GM21717 (cell line): ENCODE results near the gene JARID2.
A peak's percentile ranks its signal among the peaks of the same experiment; 100 is the strongest.

Experiments
- ATAC-seq: cut with Tn5 transposase; IDR thresholded peaks from one replicate; pipeline ENCODE4 v1.9.1; 2021; ENCODE audit warnings: mild to moderate bottlenecking, moderate library complexity; ENCODE audit not compliant: unreplicated experiment

JARID2 gene

DNA sequence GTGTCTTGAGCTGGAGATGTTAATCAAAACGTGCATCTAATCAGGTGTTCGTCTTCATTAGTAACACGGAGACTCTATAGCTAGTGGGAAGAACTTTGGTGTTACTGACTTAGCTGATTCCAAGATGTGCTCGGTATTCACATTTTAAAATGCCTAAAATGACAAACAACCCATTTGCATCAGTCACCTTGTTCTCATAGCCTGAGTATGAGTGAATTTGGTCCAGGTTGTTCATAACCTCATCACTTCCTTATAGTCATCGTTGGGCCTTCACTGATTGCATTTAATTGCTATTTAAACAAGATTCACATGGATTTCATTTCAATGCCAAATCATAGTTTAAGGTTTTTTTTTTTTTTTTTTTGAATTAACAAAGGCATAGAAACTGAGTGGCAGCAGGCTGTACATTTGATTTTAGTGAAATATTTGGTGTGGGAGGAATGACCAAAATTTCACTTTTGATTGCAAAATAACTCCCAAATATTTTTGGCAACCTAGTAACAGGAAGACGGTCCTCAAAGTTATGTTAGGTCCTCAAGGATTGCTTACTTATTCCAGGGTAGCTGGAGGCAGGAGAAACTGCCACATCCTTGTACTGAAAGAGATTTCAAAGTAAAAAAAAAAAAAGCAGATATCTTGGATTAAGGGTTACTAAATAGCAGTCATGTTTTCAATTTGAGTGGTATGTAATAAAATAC, 104.7 kb downstream of the JARID2 start:
- ATAC-seq: no peak

DNA sequence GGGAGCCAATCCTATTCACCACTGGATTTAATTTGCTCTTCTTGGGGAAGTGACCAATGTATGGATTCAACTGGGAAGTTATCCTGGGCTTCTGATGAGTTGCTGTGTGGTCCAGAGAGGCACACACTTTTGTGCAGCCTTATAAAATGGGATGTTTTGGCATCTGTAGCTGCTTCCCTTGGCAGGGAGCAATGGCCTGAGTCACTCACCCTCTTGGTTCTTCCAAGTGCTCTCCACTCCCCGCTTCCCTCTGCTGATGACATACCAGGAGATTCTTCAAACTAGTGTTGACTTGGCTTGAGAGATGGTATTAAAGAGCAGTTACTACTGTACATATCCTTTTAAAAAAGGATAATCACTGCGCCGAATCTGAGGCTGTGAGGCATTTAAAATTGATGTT, 105.8 kb downstream of the JARID2 start:
- no peak for ATAC-seq

DNA sequence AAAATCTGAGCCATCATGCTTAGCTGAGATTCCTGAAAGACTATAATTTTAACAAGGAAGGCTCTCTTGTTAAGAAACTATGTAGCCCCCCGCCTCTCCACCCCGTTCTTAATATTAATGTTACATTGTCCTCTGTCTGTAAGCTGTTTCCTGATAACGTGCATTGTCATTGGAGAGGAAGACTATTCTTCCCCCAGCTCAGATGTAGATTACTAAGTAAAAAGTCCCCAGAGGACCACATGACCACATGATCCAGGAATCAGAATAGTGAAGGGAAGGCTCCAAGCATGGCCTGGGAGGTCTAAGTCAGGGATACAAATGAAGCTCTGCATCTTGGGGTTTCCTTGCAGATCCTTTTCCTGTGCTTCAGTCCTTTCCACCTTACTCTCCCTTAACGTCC, 106.4 kb downstream of the JARID2 start:
- ATAC-seq: no peak

DNA sequence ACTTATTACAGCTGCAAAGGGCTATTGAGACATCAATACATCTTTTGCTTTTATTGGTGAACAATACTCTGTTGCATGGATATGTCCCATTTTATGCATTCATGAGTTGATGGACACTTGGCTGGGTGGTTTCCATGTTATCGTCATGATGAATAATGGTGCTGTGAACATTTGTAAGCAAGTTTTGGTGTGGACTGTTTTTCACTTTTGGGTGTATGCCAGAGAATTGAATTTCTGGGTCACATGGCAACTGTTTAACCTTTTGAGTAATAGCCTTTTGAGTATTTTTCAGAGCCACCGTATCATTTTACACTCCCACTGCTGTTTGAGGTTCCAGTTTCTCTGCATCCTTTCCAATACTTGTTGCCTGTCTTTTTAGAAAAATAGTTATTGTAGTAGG, 107.0 kb downstream of the JARID2 start:
- no peak for ATAC-seq

DNA sequence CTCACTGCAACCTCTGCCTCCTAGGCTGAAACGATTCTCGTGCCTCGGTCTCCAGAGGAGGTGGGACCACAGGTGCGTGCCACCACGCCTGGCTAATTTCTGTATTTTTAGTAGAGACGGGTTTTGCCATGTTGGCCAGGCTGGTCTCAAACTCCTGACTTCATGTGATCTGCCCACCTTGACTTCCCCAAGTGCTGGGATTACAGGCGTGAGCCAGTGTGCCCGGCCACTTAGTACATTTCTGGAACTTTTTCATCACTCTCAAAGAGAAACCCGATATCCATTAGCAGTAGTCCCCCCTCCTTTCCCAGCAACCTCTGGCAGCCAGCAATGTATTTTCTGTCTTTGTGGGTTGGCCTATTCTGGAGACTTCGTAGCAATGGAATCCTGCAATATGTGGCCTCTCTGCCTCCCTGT, 109.8 kb downstream of the JARID2 start:
- ATAC-seq: no peak

DNA sequence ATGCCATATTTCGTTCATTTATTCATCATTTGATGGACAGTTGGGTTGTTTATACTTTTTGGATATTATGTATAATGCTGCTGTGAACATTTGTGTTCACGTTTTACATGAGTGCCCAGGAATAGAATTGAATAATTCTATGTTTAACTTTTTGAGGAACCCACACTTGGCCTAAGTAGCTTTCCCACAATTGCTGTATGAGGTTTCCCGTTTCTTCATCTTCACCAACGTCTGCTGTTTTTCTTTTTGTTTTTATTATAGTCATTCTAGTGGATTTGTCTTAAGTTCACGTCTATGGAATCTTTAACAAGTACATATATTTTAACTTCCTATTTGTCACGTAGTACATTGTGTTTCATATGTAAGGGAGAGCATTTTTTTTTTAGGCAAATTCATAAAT, 110.3 kb downstream of the JARID2 start:
- no peak for ATAC-seq

DNA sequence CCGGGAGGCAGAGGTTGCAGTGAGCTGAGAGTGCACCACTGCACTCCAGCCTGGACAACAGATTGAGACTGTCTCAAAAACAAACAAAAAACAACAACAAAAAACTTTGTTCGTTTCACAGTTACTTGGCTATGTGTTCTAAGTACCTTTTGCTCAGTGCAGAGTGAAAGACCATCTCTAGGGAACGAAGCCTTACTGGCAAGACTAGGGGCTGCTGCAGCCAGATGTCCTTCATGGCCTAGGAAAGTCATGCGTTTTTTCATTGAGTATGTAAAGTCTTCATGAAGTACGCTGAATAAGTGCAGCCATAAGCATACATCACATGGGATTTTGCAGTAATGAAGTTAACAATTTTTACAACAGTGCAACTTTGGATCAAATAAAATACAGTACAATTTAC, 111.1 kb downstream of the JARID2 start:
- no peak for ATAC-seq

DNA sequence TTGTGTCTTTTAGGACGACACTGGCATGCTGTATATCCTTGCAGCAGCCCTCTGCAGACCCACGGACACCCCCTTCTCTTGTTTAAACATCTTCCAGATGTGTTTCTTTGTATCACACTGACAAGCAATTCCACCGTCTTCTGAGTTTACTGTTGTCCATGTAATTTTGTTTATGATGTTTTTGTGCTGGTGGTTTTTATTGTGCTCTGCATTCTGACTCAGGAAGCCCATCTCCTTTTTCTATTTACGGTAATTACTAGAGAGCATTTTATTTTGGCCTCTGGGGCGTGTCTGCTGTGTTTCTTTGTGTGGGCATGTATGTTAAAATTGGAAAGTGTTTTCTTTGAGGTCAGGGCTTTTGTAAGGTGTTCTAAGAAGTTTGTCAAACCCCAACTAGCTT, 111.9 kb downstream of the JARID2 start:
- no peak for ATAC-seq

DNA sequence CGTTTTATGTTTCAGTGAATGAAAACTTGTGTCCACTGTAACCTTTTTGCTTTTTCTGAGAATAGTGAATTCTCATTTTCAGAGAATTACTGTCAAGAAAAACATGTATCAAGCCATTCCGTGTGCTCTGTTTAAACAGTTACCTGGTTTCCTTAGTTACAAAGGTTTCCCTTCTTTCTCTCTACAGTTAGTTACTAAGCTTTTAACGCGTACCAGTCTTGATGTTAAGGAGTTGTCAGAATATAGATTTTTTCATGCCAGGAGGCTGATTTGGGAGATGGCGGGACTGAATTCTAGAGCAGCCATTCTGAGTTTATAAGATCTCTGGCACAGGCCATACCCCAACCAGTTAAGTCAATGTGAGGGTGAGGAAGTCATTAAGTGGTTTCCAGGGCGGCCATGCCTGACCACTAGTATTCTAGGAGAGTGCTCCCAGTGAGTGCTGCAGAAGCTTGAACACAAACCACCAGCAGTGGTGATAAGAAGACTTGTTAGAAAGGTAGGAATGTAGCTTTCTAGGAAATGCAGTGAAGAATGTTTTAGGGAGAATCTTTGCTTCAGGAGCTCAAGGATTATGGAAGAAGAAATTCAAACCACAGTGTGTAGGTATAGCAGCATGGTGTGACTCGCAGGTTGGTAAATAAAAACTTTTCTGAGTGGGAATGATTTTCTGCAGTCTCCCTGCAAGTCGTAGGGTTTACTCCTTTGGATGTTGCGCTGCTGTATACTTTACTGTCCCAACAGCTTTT, 112.9 kb downstream of the JARID2 start:
- no peak for ATAC-seq

DNA sequence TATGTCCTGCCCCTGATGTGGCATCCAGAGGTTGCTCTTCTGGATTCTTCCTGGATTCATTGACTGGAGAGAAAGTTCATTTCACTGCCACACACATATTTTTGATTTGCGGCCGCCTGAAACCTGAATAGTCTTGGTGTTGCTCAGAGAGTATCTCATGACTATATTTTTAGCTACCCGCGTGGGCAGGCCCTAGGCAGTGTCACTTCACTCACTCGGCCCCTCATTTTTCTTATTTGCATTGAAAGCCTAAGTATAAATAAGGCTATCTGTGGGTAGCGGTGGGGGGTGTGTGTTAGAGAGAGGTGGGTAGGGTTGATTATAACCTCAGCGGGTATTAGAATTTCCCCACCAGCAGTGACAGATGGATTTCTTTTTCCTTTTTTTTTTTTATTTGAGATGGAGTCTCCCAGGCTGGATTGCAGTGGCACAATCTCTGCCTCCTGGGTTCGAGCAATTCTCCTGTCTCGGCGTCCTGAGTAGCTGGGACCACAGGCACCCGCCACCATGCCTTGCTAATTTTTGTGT, 113.5 kb downstream of the JARID2 start:
- ATAC-seq: peak; percentile 66

DNA sequence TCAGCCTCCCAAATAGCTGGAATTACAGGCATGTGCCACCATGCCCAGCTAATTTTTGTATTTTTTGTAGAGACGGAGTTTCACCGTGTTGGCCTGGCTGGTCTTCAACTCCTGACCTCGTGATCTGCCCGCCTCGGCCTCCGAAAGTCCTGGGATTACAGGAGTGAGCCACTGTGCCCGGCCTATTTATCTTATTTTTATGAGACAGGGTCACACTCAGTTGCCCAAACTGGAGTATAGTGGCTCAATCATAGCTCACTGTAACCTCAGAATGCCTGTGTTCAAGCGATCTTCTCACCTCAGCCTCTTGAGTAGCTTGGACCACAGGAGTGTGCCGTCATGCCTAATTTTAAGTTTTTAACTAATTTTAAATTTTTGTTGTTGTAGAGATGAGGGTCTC, 114.4 kb downstream of the JARID2 start:
- no peak for ATAC-seq

DNA sequence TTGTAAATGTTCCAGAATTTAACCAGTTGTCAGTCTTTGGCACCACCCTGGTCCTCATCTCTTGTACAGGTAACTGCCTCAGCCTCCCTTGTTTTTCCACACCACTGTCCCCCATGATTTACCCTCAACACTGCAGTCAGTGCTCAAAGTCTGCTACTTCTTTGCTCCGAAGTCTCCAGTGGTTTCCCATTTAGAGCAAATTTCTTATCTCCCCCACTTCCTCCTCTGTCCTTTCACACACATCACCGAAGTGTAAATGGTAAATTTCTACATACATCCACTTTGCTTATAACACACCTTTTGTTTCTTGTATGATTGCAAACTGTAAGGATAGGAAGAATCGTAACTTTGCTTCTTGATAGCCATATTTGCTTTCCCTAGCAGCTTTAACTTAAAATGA, 115.3 kb downstream of the JARID2 start:
- no peak for ATAC-seq

DNA sequence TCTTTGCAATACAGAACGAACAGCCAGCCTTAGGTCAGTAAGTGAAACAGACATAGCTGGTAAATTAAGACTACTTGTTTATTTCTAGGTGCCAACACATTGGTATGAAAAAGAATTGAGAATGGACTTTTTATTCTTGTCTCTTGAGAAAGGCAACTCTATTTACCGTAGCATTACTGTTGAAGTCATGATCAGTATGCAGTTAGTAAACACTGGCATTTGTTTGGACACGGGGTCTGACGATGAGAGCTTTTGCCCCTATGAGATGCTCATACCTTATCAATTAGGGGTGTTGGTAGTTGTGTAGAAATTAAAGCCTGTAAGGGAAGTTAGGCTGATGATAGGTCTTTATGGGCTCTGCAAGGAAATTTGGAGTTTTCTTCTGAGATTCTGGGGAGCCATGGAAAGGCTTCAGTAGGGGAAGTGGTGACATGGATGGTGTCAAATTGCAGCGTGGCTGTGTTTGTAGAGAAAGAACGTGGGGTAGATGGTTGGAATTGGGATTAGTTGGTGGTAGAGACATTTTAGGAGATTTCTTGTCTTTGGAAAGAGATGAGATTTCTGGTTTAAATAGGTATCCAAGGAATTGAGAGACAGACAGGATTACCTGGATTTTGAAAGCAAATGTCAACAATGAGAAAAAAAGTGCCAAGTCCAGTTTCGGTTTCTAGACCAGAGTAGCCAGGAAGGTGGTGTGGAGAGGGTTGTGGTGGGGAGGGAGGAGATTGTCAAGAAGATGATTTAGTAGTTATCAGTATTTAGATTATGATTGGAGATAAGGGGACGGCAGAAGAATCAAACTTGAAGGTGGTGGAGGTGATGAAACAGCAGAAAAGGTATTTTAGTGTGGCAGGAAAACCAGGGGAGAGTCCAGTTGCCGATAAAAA, 116.6 kb downstream of the JARID2 start:
- no peak for ATAC-seq

DNA sequence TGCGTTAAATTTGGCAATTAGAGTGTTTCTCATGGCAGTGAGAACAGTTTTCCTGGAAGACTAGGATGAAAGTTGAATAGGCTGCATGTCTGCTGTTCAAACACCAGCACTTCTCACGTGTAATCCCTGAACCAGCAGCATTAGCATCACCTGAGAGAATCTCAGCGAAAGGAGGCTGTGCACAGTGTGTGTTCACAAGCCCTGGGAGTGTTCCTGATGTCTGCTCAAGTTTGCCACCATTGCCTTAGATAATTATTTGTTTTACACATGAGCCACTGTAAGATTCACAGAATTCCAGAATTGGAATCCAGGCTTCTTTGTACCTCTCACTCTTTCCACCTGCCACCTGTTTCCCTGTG, 117.3 kb downstream of the JARID2 start:
- no peak for ATAC-seq

DNA sequence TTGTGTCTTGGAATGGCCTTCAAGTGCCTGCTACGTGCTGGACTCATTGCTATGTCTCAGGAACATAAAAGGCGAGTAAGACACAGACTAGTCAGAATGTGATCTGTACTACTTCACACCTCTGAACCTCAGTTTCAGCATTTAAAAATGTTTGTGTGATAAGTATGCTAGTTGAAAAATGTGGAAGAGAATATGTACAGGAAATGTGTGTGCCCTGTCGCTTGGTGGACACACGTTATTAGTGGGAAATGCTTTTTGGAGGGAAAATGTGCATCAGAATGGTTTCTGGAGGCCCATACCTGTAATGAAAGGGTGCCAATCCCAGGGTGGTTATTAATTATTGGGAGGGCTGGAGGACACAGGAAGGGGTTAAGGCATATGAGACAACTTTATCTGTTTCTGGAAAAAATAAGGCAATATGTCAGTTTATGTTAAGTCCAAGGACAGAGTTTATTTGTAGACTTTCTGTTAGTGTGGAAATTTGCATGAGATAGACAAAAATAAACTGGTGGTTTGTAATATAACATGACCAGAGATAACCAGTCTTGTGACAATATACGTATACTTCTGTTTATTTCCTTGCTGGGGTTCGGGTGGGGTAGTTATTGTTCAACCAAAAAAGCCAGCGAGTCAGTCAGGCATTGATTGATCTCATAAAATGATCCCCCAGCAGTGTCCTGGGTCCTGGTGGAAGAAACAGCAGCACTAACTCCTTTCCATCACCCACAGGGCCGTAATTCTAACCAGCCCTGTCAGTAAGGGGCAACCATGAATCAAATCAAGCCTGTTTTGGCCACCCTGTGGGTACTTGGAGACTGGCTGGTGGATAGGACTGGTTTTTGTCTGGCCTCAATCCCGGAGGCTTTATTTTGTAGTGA, 117.9 kb downstream of the JARID2 start:
- ATAC-seq: no peak

DNA sequence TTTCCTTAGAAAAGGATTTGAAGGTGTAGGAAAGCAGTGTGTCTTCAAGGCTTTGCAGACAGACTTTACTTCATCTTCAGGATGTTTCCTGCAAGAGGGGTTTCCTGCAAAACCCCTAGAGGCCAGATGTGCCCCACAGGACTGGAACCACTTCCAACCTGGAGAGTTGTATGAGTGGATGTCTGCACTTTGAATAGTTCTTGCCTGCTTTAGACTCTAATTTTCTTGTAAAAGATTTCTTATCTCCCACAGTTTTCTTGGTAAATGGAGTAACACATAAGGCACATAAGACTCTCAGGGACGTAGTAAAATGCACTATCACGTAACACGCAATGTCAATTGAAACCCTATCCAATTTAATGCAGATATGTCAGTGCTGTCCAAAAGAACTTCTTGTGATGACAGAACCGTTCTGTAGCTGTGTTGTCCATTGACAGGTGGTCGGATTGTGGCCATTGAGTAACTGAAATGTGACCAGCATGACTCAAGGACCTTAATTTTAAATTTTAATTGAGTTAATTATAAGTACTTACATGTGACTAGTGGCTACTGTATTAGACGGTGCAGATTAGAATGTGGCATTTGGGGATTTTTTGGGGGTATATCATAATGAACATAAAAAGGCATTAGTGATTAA, 118.7 kb downstream of the JARID2 start:
- ATAC-seq: no peak

DNA sequence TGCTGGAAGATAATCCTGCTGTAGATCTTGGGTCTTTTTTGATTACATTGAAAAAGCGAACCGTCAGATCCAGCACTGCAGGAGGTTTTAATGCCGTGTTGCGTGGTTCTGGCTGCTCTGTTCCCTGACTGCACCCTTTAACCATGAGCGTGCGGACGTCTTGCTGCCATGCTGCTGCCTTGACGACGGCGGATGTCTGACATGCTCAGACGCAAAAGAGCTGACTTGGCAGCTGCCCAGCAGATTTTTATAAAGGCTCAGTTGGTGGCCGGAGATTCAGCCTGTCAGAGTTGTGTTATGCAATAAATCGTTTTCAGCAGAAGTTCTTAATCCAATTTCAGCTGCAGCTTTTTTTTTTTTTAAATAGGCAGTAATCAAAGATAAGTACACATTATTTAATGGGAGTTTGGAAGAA, 119.4 kb downstream of the JARID2 start:
- ATAC-seq: no peak

DNA sequence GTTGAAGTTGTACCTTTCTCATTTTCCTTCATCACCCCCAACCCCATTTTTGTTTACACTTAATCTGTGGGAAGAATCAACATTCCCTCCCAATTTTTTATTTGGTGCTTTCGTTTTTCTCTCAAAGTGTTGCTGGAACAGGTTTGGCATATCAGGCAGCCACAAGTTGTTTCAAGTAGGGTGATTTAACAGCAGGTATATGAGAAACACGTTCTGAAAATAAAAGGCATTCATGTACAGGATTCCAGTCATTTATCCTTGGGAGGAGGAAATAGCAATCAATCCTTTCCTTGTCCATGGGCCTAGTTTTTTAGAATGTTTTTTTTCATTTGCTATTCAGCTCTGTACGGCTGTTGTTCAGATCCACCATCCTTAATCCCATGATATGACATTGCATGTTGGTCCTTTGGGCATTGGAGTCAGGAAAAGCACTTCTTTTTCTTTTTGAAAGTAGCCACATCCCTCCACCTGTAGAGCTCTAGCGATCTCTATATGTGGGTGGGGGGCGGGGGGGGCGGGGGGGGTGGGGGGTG, 120.2 kb downstream of the JARID2 start:
- ATAC-seq: no peak

DNA sequence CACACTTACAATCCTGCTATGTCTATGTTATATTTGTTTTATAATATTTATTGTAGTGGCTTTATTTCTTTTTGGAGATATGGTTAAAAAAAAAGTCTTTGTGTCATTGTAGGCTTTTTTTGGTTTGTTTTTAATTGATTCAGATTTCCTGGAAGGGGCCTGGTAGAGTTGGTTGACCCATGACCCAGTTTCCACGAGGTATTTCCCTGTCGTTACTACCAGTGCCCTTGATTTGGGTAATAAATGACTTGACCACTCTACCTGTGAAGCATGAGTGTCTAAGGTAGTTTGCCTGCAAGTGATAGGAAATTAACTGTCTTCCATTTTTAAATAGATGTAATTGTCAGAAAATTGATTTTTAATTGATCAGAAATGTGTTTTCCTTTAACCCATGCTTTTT, 121.0 kb downstream of the JARID2 start:
- ATAC-seq: no peak

DNA sequence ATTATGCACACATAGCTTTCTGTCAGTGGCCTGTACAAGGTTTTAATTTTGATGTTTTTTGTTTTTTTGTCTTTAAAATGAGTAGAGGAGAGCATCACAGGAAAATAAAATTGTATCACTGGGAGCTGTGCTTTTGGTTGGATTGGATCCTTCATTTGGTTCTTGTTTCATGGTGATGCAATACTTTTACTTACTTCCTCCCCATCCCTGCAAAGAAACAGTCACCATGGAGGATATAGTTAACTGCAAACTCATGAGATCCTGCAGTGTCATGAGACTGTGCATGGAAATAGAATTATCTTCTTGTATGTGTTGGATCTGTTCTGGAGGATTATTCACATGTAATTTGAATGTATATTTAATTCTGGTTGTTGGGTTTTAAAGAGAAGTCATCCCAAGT, 122.3 kb downstream of the JARID2 start:
- no peak for ATAC-seq
